AG10803 (cell line): ENCODE results near the gene GFRA1.

ENCODE experiments used
- DNase-seq: peaks from one replicate; pipeline ENCODE4 v3.0.0; 2010; ENCODE audit warnings: low read depth
- H3K4me3 ChIP-seq: 2 replicates; pipeline ENCODE4 v1.5.1; 2011; ENCODE audit warnings: mild to moderate bottlenecking, low read length, control low read depth
- CTCF ChIP-seq: conservative IDR thresholded peaks from 2 replicates; pipeline ENCODE4 v1.5.1; 2011; ENCODE audit warnings: mild to moderate bottlenecking, low read length, control low read depth, inconsistent platforms

The GFRA1 gene

GRCh38 chr10:116245156-116245555 lies 27.9 kb downstream of the GFRA1 start:
- TF ChIP-seq CTCF, result no peak
- no peak for DNase-seq
- H3K4me3 ChIP-seq, result no peak overlapping the region

- DNase-seq, result peak; percentile 66
- no peak for TF ChIP-seq CTCF
- H3K4me3 ChIP-seq, result no peak overlapping the region
Measured at GRCh38 chr10:116241642-116242410, 31.2 kb downstream of the GFRA1 start.

GRCh38 chr10:116241085-116241484 lies 31.9 kb downstream of the GFRA1 start:
- no peak for TF ChIP-seq CTCF
- peak; percentile 18 for DNase-seq
- no peak overlapping the region for H3K4me3 ChIP-seq

GRCh38 chr10:116240157-116240950 lies 32.7 kb downstream of the GFRA1 start:
- DNase-seq, result no peak
- TF ChIP-seq CTCF, result no peak
- H3K4me3 ChIP-seq, result no peak overlapping the region

- no peak overlapping the region for H3K4me3 ChIP-seq
- DNase-seq, result no peak
- TF ChIP-seq CTCF, result no peak
Measured at GRCh38 chr10:116239229-116239628, 33.8 kb downstream of the GFRA1 start.

GRCh38 chr10:116237970-116238369 lies 35.0 kb downstream of the GFRA1 start:
- DNase-seq, result no peak
- no peak for TF ChIP-seq CTCF
- H3K4me3 ChIP-seq, result no peak overlapping the region

GRCh38 chr10:116237260-116237659 lies 35.7 kb downstream of the GFRA1 start:
- no peak for TF ChIP-seq CTCF
- H3K4me3 ChIP-seq, result no peak overlapping the region
- peak; percentile 44 for DNase-seq
